GM18507 (cell line): ENCODE data around the gene PTPRC.

ENCODE experiments used
- DNase-seq: peaks from one replicate; pipeline ENCODE4 v3.0.0; 2011; ENCODE audit warnings: low read depth; ENCODE audit not compliant: insufficient read length; ENCODE audit errors: extremely low spot score
- FAIRE-seq: peaks from 2 replicates; lab custom pipeline; 2011; peaks lifted over from hg19 to GRCh38; lab: Jason Lieb, UNC

The PTPRC gene

GRCh38 chr1:198729195-198729863 is 90.5 kb downstream of the PTPRC start:
- DNase-seq: no peak
- FAIRE-seq: no peak

GRCh38 chr1:198730952-198731351 is 92.1 kb downstream of the PTPRC start:
- no peak for FAIRE-seq
- no peak for DNase-seq

- DNase-seq: no peak
- peak; percentile 74 for FAIRE-seq
These were observed 95.6 kb downstream of the PTPRC start for GRCh38 chr1:198734323-198735008.

DNA sequence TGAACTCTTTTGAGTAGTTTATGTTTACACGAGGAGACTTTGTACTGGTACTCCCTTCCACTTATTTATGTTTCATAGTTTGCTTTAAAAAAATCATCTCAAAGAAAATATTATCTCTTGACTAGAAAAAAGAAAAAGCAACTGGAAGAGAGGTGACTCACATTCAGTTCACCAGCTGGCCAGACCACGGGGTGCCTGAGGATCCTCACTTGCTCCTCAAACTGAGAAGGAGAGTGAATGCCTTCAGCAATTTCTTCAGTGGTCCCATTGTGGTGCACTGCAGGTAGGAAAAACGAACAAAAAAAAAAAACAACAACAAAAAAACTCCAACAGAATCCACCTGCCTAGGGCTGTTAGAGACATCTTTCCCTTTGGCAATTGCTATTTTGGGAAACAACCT is 102.9 kb downstream of the PTPRC start:
- DNase-seq: no peak
- FAIRE-seq: no peak

GRCh38 chr1:198747127-198747526 is 108.3 kb downstream of the PTPRC start:
- FAIRE-seq (no peak), DNase-seq (no peak)

GRCh38 chr1:198749279-198749678 is 110.4 kb downstream of the PTPRC start:
- DNase-seq: no peak
- FAIRE-seq: no peak

GRCh38 chr1:198750081-198750480 is 111.2 kb downstream of the PTPRC start:
- FAIRE-seq (no peak), DNase-seq (no peak)

GRCh38 chr1:198751741-198752140 is 112.9 kb downstream of the PTPRC start:
- DNase-seq: no peak
- no peak for FAIRE-seq

- FAIRE-seq (no peak), DNase-seq (no peak)
These were observed 115.8 kb downstream of the PTPRC start for GRCh38 chr1:198754670-198755069.

GRCh38 chr1:198755715-198756114 is 116.9 kb downstream of the PTPRC start:
- no peak for DNase-seq
- no peak for FAIRE-seq

DNA sequence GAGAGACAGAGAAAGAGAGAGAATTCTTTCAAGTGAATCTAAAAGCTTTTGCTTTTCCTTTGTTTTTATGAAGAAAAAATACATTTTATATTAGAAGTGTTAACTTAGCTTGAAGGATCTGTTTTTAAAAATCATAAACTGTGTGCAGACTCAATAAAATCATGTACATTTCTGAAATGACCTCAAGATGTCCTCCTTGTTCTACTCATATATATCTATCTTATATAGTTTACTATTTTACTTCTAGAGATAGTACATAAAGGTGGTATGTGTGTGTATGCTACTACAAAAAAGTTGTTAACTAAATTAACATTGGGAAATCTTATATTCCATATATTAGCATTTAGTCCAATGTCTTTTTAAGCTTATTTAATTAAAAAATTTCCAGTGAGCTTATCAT is 117.6 kb downstream of the PTPRC start:
- peak; percentile 60 for FAIRE-seq
- DNase-seq: no peak

GRCh38 chr1:198761859-198762616 is 123.2 kb downstream of the PTPRC start:
- DNase-seq: no peak
- FAIRE-seq: peak; percentile 45

GRCh38 chr1:198763298-198763714 is 124.5 kb downstream of the PTPRC start:
- no peak for DNase-seq
- no peak for FAIRE-seq

- DNase-seq (no peak), FAIRE-seq (peak; percentile 45)
These were observed 125.9 kb downstream of the PTPRC start for GRCh38 chr1:198764748-198765147.

- DNase-seq (no peak), FAIRE-seq (no peak)
These were observed 126.6 kb downstream of the PTPRC start for GRCh38 chr1:198765416-198765815.

DNA sequence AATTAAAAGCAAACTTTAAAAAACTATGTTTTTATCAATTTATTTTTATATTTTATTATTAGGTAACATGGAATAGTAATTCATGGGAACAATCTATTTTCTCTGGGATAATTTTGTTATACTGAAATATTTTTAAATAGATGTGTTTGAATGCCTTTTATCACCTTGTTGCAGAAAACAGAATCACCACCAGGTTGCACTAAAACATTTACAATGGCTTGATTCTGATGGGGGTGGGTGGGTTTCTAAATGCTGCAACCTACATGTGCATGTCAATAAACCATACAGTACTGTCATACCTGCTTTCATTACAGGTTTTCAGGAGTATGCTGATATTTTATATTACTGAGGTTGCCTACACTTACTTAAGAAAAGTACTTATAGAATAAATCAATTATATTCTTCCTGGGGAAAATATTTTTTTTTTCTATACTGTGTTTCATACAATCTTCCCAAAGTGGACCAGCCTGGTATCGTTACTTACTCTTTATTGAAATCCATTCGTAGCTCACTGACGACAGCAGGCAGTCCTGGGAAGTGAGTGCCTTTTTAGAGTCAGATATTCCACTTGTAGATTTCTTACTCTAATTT is 132.8 kb downstream of the PTPRC start:
- no peak for DNase-seq
- no peak for FAIRE-seq

DNA sequence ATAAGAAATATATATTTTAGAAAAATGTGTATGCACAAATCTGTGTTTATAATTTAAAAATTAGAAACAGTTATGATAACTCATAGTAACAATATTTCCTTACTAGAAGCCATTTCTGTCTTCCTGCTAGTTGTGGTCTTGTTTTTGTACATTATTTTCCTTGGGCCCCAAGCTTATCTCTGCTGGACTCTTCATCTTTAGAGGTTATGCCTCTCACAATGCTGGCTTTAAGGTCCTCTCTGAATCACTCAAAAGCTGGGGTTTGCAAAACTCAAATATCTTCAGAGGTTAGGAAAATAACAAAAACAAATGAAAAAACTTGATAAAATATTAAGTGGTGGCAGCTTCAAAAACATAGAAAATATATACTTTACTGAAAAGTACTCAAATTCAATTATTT is 133.8 kb downstream of the PTPRC start:
- FAIRE-seq (no peak), DNase-seq (no peak)

- DNase-seq: no peak
- FAIRE-seq: no peak
These were observed 134.2 kb downstream of the PTPRC start for GRCh38 chr1:198773030-198773429.

- DNase-seq: no peak
- FAIRE-seq: no peak
These were observed 134.7 kb downstream of the PTPRC start for GRCh38 chr1:198773523-198773922.

- FAIRE-seq (no peak), DNase-seq (no peak)
These were observed 135.6 kb downstream of the PTPRC start for GRCh38 chr1:198774421-198774820.
